HepG2 (cell line): ENCODE results near the gene NPB. TPM values are rescaled to one million over a fixed set of nuclear protein-coding genes. Genes with fewer than 3 reads are reported as not detected.
A peak's percentile ranks its signal among the peaks of the same experiment; 100 is the strongest.

ENCODE experiments used
- ATF3 ChIP-seq: sonication (generic); formaldehyde crosslinking; IDR thresholded peaks from 2 replicates; pipeline ENCODE4 v1.4.0; 2020; ENCODE audit warnings: missing genetic modification reagents
- ATF4 ChIP-seq, 2 experiments: fragments of 450-650 bp in 1 of 2; sonication (generic) in 1 of 2; formaldehyde crosslinking; IDR thresholded peaks; 2 replicates each; pipeline versions ENCODE4 v1.5.0 to v1.8.0; 2020 to 2022; ENCODE audit warnings: mild to moderate bottlenecking in 1 of 2, missing genetic modification reagents in 1 of 2
- HMGA1 ChIP-seq: sonication (generic); formaldehyde crosslinking; conservative IDR thresholded peaks from 2 replicates; pipeline ENCODE4 v1.4.0; 2020; ENCODE audit warnings: missing genetic modification reagents
- KLF16 ChIP-seq, 2 experiments: sonication (generic) in 1 of 2; formaldehyde crosslinking in 1 of 2; IDR thresholded peaks; 2 replicates each; pipeline versions ENCODE4 v1.6.1 to v1.8.0; 2016 to 2023; ENCODE audit warnings: missing genetic modification reagents in 2 of 2, missing compliant biosample characterization in 1 of 2
- NFAT5 ChIP-seq: sonication (generic); formaldehyde crosslinking; IDR thresholded peaks from 2 replicates; pipeline ENCODE4 v1.4.0; 2020; ENCODE audit warnings: missing genetic modification reagents
- NFIB ChIP-seq: sonication (generic); formaldehyde crosslinking; IDR thresholded peaks from 2 replicates; pipeline ENCODE4 v1.9.0; 2021; ENCODE audit warnings: missing genetic modification reagents, mild to moderate bottlenecking, borderline replicate concordance
- POLR2AphosphoS2 ChIP-seq: IDR thresholded peaks from 2 replicates; pipeline ENCODE4 v1.6.1; 2011; ENCODE audit warnings: low read depth, low read length, improper control_type of control experiment
- POLR2G ChIP-seq: fragments of 200-400 bp; formaldehyde crosslinking; IDR thresholded peaks from 2 replicates; pipeline ENCODE4 v1.6.1; 2018; ENCODE audit warnings: mild to moderate bottlenecking, low read depth, low read length, moderate library complexity
- SP2 ChIP-seq: sonication (generic); formaldehyde crosslinking; IDR thresholded peaks from 2 replicates; pipeline ENCODE4 v1.5.1; 2020; ENCODE audit warnings: mild to moderate bottlenecking, missing genetic modification reagents
- STAG1 ChIP-seq: sonication (generic); formaldehyde crosslinking; IDR thresholded peaks from 2 replicates; pipeline ENCODE4 v1.4.0; 2020; ENCODE audit warnings: missing genetic modification reagents
- SYNCRIP ChIP-seq: fragments of 200-400 bp; formaldehyde crosslinking; IDR thresholded peaks from 2 replicates; pipeline ENCODE4 v1.6.1; 2018; ENCODE audit warnings: mild to moderate bottlenecking, low read depth, low read length; ENCODE audit not compliant: insufficient read depth
- YEATS4 ChIP-seq: sonication (generic); formaldehyde crosslinking; IDR thresholded peaks from 2 replicates; pipeline ENCODE4 v1.4.0; 2020; ENCODE audit warnings: missing genetic modification reagents, borderline replicate concordance
- ZBTB8A ChIP-seq: sonication (generic); formaldehyde crosslinking; IDR thresholded peaks from 2 replicates; pipeline ENCODE4 v1.4.0; 2020; ENCODE audit warnings: mild to moderate bottlenecking, low read depth, missing genetic modification reagents, borderline replicate concordance
- ZFP36L2 ChIP-seq: sonication (generic); formaldehyde crosslinking; IDR thresholded peaks from 2 replicates; pipeline ENCODE4 v1.4.0; 2020; ENCODE audit warnings: missing genetic modification reagents
- ZNF20 ChIP-seq: sonication (generic); formaldehyde crosslinking; IDR thresholded peaks from 2 replicates; pipeline ENCODE4 v1.4.0; 2020; ENCODE audit warnings: mild to moderate bottlenecking, moderate library complexity, missing genetic modification reagents
- ZNF256 ChIP-seq: sonication (generic); formaldehyde crosslinking; conservative IDR thresholded peaks from 2 replicates; pipeline ENCODE4 v1.4.0; 2020; ENCODE audit warnings: missing genetic modification reagents
- ZNF260 ChIP-seq: sonication (generic); formaldehyde crosslinking; IDR thresholded peaks from 2 replicates; pipeline ENCODE4 v1.4.0; 2020; ENCODE audit warnings: missing genetic modification reagents, low read depth, mild to moderate bottlenecking, borderline replicate concordance
- ZNF737 ChIP-seq: sonication (generic); formaldehyde crosslinking; IDR thresholded peaks from 2 replicates; pipeline ENCODE4 v1.5.0; 2020; ENCODE audit warnings: missing genetic modification reagents, mild to moderate bottlenecking, borderline replicate concordance
- ZNF839 ChIP-seq: sonication (generic); formaldehyde crosslinking; IDR thresholded peaks from 2 replicates; pipeline ENCODE4 v1.4.0; 2020; ENCODE audit warnings: missing genetic modification reagents, mild to moderate bottlenecking, borderline replicate concordance
- ZNF850 ChIP-seq: sonication (generic); formaldehyde crosslinking; conservative IDR thresholded peaks from 2 replicates; pipeline ENCODE4 v1.9.0; 2021; ENCODE audit warnings: mild to moderate bottlenecking, missing genetic modification reagents
- polyA plus RNA-seq, 8 experiments: library from polyadenylated mRNA; depleted of rRNA in 3 of 8; stranded (reverse) in 7 of 8; unstranded in 1 of 8; fragments of >200 nt; fragmentation: Illumina TruSeq in 4 of 8; extraction: Trizol in 4 of 8; gene quantifications; 2 replicates each; pipeline versions ENCODE4 v1.2.1 to v1.2.3, GENCODE V29; 2011 to 2016; ENCODE audit warnings: low read depth in 4 of 8, missing spikeins in 1 of 8, mixed read lengths in 1 of 8; ENCODE audit not compliant: insufficient read depth in 1 of 8
- total RNA-seq, 5 experiments: library from RNA; depleted of rRNA; stranded (reverse); fragments of >200 nt; fragmentation: Illumina TruSeq; extraction: Trizol; gene quantifications; 2 replicates each; pipeline ENCODE4 v1.2.3, GENCODE V29; 2016; ENCODE audit warnings: low read depth in 1 of 5
- TF ChIP-seq, protein P1 (sequence below): sonication (generic); formaldehyde crosslinking; conservative IDR thresholded peaks from 2 replicates; pipeline ENCODE4 v1.8.0; 2022; ENCODE audit warnings: low read depth, missing genetic modification reagents

The NPB gene
- total and polyA plus RNA-seq, 2 of the 13 experiments (the other 11 are each of a cell fraction or from before 2014, with no cell fraction given), result 0.11 to 0.93 TPM

GRCh38 chr17:81901167-81902022 lies 643 bp upstream of the NPB start (continued):
- TF ChIP-seq ATF4 (CRISPR knock-in tag; IDR thresholded peaks at IDR 0.05), result peak in 1 of 2 experiments; percentile 36; a peak in 1 of 4 replicates
- TF ChIP-seq KLF16 (CRISPR knock-in tag; IDR thresholded peaks at IDR 0.05), result no peak
- TF ChIP-seq POLR2AphosphoS2, result no peak
- TF ChIP-seq SYNCRIP, result no peak
- TF ChIP-seq ZNF256 (CRISPR knock-in tag), result no peak
- TF ChIP-seq ZFP36L2 (CRISPR knock-in tag), result no peak
- no peak for TF ChIP-seq HMGA1 (CRISPR knock-in tag)
- no peak; the same call in 1 of the 2 replicates for TF ChIP-seq NFIB (CRISPR knock-in tag)
- peak; percentile 15; the same call in 1 of the 2 replicates for TF ChIP-seq ZNF737 (CRISPR knock-in tag)
- TF ChIP-seq ZNF839 (CRISPR knock-in tag), result no peak
- TF ChIP-seq YEATS4 (CRISPR knock-in tag), result no peak
- TF ChIP-seq ZNF260 (CRISPR knock-in tag), result no peak
- no peak for TF ChIP-seq STAG1 (CRISPR knock-in tag)
- TF ChIP-seq ZNF20 (CRISPR knock-in tag), result no peak
- TF ChIP-seq NFAT5 (CRISPR knock-in tag), result 0 out of 2 replicates have a peak, but pooled peaks have one; percentile 49
- TF ChIP-seq ZNF850 (CRISPR knock-in tag), result no peak
- no peak for TF ChIP-seq ZBTB8A
- no peak for TF ChIP-seq SP2
- no peak for TF ChIP-seq ATF3
- TF ChIP-seq, protein P1, sequence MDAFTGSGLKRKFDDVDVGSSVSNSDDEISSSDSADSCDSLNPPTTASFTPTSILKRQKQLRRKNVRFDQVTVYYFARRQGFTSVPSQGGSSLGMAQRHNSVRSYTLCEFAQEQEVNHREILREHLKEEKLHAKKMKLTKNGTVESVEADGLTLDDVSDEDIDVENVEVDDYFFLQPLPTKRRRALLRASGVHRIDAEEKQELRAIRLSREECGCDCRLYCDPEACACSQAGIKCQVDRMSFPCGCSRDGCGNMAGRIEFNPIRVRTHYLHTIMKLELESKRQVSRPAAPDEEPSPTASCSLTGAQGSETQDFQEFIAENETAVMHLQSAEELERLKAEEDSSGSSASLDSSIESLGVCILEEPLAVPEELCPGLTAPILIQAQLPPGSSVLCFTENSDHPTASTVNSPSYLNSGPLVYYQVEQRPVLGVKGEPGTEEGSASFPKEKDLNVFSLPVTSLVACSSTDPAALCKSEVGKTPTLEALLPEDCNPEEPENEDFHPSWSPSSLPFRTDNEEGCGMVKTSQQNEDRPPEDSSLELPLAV (CRISPR knock-in tag), result no peak
- peak; percentile 79 for TF ChIP-seq POLR2G
